K562 (cell line): ENCODE results near the gene TMEM222. TPM values are rescaled to one million over a fixed set of nuclear protein-coding genes. Genes with fewer than 3 reads are reported as not detected.

Experiments
- BRD9 ChIP-seq: fragments of 450-650 bp; IDR thresholded peaks from 2 replicates; pipeline ENCODE4 v1.6.1; 2018; ENCODE audit warnings: low read depth; ENCODE audit not compliant: partially characterized antibody
- GABPB2 ChIP-seq: fragments of 250-450 bp; sonication (Bioruptor Pico); conservative IDR thresholded peaks from 2 replicates; pipeline ENCODE4 v1.5.1; 2021; ENCODE audit warnings: mild to moderate bottlenecking
- HSF4 ChIP-seq: fragments of 250-450 bp; sonication (Bioruptor Pico); IDR thresholded peaks from 2 replicates; pipeline ENCODE4 v2.1.2; 2022; ENCODE audit warnings: mild to moderate bottlenecking, moderate library complexity, borderline replicate concordance
- MYBL2 ChIP-seq, 2 experiments: fragments of 450-650 bp in 1 of 2; sonication (generic) in 1 of 2; formaldehyde crosslinking in 1 of 2; IDR thresholded peaks; 2 replicates each; pipeline versions ENCODE4 v1.6.1 to v1.8.1; 2017 to 2022; ENCODE audit warnings: borderline replicate concordance in 1 of 2, inconsistent platforms in 1 of 2, low read depth in 1 of 2, mild to moderate bottlenecking in 1 of 2, missing genetic modification reagents in 1 of 2, moderate library complexity in 1 of 2
- STAG1 ChIP-seq: sonication (generic); formaldehyde crosslinking; IDR thresholded peaks from 2 replicates; pipeline ENCODE4 v1.5.0; 2020; ENCODE audit warnings: missing genetic modification reagents, borderline replicate concordance
- ZBTB7A ChIP-seq: IDR thresholded peaks from 2 replicates; pipeline ENCODE4 v1.6.1; 2011; ENCODE audit warnings: low read depth, mild to moderate bottlenecking, low read length, moderate library complexity, borderline replicate concordance; ENCODE audit not compliant: control insufficient read depth
- polyA plus RNA-seq, 8 experiments: library from polyadenylated mRNA; depleted of rRNA in 4 of 8; stranded (reverse) in 5 of 8; unstranded in 3 of 8; fragments of >200 nt; fragmentation: Nextera tagmentation in 2 of 8; fragmentation: Illumina TruSeq in 1 of 8; extraction: Ambion mirVana in 2 of 8; extraction: Trizol in 1 of 8; gene quantifications; 2 replicates each; pipeline versions ENCODE4 v1.2.1 to v1.2.3, GENCODE V29; 2011 to 2014; ENCODE audit warnings: inconsistent platforms in 1 of 8, missing spikeins in 1 of 8
- total RNA-seq, 7 experiments: library from RNA; depleted of rRNA in 6 of 7; stranded (reverse); fragments of >200 nt in 6 of 7; fragmentation: Illumina TruSeq in 2 of 7; extraction: Trizol in 2 of 7; gene quantifications; 2 replicates each; pipeline versions ENCODE4 v1.2.1 to v1.2.3, GENCODE V29; 2011 to 2021; ENCODE audit warnings: low replicate concordance in 1 of 7
- TF ChIP-seq, protein P1 (sequence below): fragments of 200-800 bp; sonication (Bioruptor generic); IDR thresholded peaks from 2 replicates; pipeline ENCODE4 v1.6.1; 2016; ENCODE audit warnings: missing genetic modification characterization, missing compliant biosample characterization
- TF ChIP-seq, protein P2 (sequence below), 2 experiments: fragments of 450-650 bp in 1 of 2; IDR thresholded peaks; 2 replicates each; pipeline ENCODE4 v1.6.1; 2011 to 2017; ENCODE audit warnings: low read depth in 2 of 2, antibody characterized with exemption in 1 of 2, borderline replicate concordance in 1 of 2, low read length in 1 of 2, mild to moderate bottlenecking in 1 of 2, mixed read lengths in 1 of 2; ENCODE audit not compliant: control insufficient read depth in 1 of 2
- TF ChIP-seq, protein P3 (sequence below): sonication (generic); formaldehyde crosslinking; IDR thresholded peaks from 2 replicates; pipeline ENCODE4 v1.8.1; 2023; ENCODE audit warnings: mild to moderate bottlenecking, missing genetic modification reagents, moderate library complexity
- TF ChIP-seq, protein P4 (sequence below): sonication (generic); IDR thresholded peaks from 2 replicates; pipeline ENCODE4 v1.6.1; 2016
- TF ChIP-seq, protein P5 (sequence below): fragments of 250-450 bp; sonication (Bioruptor Pico); IDR thresholded peaks from 2 replicates; pipeline ENCODE4 v1.5.0; 2022; ENCODE audit warnings: mild to moderate bottlenecking

Gene TMEM222
- total and polyA plus RNA-seq, 9 of the 15 experiments (the other 6 are each of a cell fraction or from before 2014, with no cell fraction given), result 6.9 to 48.0 (median 32.8) TPM

DNA sequence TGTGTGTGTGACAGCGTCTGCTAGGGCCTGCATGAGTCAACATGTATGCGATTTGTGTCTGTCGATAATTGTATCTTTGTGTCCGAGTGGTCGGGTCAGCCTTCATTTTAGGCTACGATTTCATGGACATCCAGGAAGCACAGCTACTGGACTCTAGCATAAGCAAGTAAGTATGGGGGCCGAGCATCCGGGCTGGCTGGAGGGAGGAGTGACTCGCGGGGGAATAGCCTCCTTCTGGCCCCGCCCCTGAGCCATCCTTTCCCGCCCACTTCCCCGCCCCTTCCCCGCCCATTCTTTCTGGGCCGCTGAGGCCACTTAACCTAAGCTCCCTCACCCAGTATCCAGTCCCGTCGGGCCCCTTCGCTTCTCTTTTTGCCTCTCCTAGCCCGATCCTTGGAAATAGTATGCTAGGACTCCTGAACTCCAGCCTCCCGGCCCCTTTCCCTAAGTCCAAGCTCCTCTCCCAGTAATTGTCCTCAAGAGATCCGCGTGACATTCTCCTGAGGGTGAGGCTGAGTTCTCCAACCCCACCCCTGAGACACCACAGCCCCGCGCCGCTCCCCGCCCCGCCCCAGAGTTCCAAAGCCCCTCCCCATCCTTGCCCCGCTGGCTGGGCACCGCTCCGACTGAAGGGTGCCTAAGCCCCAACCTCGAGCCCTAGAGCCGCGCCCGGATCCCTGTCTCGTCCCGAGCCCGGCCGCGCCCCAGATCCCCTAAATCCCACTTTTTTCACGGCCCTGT, 43.6 kb downstream of the TMEM222 start (continued):
- TF ChIP-seq, protein P1, sequence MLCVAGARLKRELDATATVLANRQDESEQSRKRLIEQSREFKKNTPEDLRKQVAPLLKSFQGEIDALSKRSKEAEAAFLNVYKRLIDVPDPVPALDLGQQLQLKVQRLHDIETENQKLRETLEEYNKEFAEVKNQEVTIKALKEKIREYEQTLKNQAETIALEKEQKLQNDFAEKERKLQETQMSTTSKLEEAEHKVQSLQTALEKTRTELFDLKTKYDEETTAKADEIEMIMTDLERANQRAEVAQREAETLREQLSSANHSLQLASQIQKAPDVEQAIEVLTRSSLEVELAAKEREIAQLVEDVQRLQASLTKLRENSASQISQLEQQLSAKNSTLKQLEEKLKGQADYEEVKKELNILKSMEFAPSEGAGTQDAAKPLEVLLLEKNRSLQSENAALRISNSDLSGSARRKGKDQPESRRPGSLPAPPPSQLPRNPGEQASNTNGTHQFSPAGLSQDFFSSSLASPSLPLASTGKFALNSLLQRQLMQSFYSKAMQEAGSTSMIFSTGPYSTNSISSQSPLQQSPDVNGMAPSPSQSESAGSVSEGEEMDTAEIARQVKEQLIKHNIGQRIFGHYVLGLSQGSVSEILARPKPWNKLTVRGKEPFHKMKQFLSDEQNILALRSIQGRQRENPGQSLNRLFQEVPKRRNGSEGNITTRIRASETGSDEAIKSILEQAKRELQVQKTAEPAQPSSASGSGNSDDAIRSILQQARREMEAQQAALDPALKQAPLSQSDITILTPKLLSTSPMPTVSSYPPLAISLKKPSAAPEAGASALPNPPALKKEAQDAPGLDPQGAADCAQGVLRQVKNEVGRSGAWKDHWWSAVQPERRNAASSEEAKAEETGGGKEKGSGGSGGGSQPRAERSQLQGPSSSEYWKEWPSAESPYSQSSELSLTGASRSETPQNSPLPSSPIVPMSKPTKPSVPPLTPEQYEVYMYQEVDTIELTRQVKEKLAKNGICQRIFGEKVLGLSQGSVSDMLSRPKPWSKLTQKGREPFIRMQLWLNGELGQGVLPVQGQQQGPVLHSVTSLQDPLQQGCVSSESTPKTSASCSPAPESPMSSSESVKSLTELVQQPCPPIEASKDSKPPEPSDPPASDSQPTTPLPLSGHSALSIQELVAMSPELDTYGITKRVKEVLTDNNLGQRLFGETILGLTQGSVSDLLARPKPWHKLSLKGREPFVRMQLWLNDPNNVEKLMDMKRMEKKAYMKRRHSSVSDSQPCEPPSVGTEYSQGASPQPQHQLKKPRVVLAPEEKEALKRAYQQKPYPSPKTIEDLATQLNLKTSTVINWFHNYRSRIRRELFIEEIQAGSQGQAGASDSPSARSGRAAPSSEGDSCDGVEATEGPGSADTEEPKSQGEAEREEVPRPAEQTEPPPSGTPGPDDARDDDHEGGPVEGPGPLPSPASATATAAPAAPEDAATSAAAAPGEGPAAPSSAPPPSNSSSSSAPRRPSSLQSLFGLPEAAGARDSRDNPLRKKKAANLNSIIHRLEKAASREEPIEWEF (CRISPR knock-in tag), result no peak
- TF ChIP-seq, protein P2, sequence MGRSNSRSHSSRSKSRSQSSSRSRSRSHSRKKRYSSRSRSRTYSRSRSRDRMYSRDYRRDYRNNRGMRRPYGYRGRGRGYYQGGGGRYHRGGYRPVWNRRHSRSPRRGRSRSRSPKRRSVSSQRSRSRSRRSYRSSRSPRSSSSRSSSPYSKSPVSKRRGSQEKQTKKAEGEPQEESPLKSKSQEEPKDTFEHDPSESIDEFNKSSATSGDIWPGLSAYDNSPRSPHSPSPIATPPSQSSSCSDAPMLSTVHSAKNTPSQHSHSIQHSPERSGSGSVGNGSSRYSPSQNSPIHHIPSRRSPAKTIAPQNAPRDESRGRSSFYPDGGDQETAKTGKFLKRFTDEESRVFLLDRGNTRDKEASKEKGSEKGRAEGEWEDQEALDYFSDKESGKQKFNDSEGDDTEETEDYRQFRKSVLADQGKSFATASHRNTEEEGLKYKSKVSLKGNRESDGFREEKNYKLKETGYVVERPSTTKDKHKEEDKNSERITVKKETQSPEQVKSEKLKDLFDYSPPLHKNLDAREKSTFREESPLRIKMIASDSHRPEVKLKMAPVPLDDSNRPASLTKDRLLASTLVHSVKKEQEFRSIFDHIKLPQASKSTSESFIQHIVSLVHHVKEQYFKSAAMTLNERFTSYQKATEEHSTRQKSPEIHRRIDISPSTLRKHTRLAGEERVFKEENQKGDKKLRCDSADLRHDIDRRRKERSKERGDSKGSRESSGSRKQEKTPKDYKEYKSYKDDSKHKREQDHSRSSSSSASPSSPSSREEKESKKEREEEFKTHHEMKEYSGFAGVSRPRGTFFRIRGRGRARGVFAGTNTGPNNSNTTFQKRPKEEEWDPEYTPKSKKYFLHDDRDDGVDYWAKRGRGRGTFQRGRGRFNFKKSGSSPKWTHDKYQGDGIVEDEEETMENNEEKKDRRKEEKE (IDR thresholded peaks at IDR 0.05; ENCODE audit: borderline replicate concordance in 1 of 2, control insufficient read depth in 1 of 2, low read depth in 2 of 2, low read length in 1 of 2), result no peak
- TF ChIP-seq GABPB2 (CRISPR knock-in tag) (no peak), ZBTB7A (peak; percentile 42), HSF4 (CRISPR knock-in tag) (no peak), MYBL2 (IDR thresholded peaks at IDR 0.05; ENCODE audit: low read depth) (no peak), MYBL2 (CRISPR knock-in tag; IDR thresholded peaks at IDR 0.05; ENCODE audit: borderline replicate concordance) (no peak), BRD9 (no peak), STAG1 (CRISPR knock-in tag) (no peak)
- TF ChIP-seq, protein P3, sequence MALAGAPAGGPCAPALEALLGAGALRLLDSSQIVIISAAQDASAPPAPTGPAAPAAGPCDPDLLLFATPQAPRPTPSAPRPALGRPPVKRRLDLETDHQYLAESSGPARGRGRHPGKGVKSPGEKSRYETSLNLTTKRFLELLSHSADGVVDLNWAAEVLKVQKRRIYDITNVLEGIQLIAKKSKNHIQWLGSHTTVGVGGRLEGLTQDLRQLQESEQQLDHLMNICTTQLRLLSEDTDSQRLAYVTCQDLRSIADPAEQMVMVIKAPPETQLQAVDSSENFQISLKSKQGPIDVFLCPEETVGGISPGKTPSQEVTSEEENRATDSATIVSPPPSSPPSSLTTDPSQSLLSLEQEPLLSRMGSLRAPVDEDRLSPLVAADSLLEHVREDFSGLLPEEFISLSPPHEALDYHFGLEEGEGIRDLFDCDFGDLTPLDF (CRISPR knock-in tag), result 0 out of 2 replicates have a peak, but pooled peaks have one; percentile 43
- TF ChIP-seq, protein P4, sequence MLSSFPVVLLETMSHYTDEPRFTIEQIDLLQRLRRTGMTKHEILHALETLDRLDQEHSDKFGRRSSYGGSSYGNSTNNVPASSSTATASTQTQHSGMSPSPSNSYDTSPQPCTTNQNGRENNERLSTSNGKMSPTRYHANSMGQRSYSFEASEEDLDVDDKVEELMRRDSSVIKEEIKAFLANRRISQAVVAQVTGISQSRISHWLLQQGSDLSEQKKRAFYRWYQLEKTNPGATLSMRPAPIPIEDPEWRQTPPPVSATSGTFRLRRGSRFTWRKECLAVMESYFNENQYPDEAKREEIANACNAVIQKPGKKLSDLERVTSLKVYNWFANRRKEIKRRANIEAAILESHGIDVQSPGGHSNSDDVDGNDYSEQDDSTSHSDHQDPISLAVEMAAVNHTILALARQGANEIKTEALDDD, result peak; percentile 32; the same call in 1 of the 2 replicates
- TF ChIP-seq, protein P5, sequence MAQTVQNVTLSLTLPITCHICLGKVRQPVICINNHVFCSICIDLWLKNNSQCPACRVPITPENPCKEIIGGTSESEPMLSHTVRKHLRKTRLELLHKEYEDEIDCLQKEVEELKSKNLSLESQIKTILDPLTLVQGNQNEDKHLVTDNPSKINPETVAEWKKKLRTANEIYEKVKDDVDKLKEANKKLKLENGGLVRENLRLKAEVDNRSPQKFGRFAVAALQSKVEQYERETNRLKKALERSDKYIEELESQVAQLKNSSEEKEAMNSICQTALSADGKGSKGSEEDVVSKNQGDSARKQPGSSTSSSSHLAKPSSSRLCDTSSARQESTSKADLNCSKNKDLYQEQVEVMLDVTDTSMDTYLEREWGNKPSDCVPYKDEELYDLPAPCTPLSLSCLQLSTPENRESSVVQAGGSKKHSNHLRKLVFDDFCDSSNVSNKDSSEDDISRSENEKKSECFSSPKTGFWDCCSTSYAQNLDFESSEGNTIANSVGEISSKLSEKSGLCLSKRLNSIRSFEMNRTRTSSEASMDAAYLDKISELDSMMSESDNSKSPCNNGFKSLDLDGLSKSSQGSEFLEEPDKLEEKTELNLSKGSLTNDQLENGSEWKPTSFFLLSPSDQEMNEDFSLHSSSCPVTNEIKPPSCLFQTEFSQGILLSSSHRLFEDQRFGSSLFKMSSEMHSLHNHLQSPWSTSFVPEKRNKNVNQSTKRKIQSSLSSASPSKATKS (CRISPR knock-in tag), result no peak
